Activated B cell treated with CpG ODN at 0.5 μM for 24 hours (primary cell): ENCODE results near the gene HACD2. TPM values are rescaled to one million over a fixed set of nuclear protein-coding genes. Genes with fewer than 3 reads are reported as not detected.

Source experiments
- ATAC-seq: fragments of 200-7000 bp; cut with Tn5 transposase; one replicate; pipeline ENCODE4 v1.10.0; 2021; ENCODE audit warnings: low read depth, mild to moderate bottlenecking, moderate library complexity
- CTCF ChIA-PET: fragments of 350-600 bp; sonication (Branson Sonifier 250); formaldehyde crosslinking; loops from one replicate; lab custom pipeline; 2021; ENCODE audit warnings: antibody characterized with exemption; lab: Charles Lee
- POLR2A ChIA-PET: fragments of 350-600 bp; sonication (Branson Sonifier 250); formaldehyde crosslinking; loops from one replicate; lab custom pipeline; 2021; ENCODE audit warnings: antibody characterized with exemption; lab: Charles Lee
- DNase-seq: peaks from one replicate; pipeline ENCODE4 v3.0.0; 2022
- H3K27ac Mint-ChIP-seq: one replicate; pipeline ENCODE4 v1.8.0; 2020; ENCODE audit warnings: mixed read lengths
- H3K27me3 Mint-ChIP-seq: one replicate; pipeline ENCODE4 v1.8.0; 2021; ENCODE audit warnings: mixed read lengths
- H3K36me3 Mint-ChIP-seq: one replicate; pipeline ENCODE4 v1.8.0; 2021; ENCODE audit warnings: low read depth, mixed read lengths
- H3K4me1 Mint-ChIP-seq: one replicate; pipeline ENCODE4 v1.8.0; 2021; ENCODE audit warnings: mixed read lengths
- H3K4me3 Mint-ChIP-seq: one replicate; pipeline ENCODE4 v1.8.0; 2020; ENCODE audit warnings: mild to moderate bottlenecking, mixed read lengths
- H3K9me3 Mint-ChIP-seq: one replicate; pipeline ENCODE4 v1.8.0; 2020; ENCODE audit warnings: mixed read lengths
- intact Hi-C: fragments of 100-400 bp; cut with micrococcal nuclease; formaldehyde crosslinking; loops from one replicate; pipeline ENCODE4 v1.15.1; 2024
- total RNA-seq: library from RNA; stranded (reverse); gene quantifications from 2 replicates; pipeline ENCODE4 v1.2.3, GENCODE V29; 2022
- TF ChIP-seq, protein P1 (sequence below): fragments of 200-600 bp; IDR thresholded peaks from one replicate; pipeline ENCODE4 v1.8.0; 2022; ENCODE audit warnings: antibody characterized with exemption, mild to moderate bottlenecking

Gene HACD2
- total RNA-seq, 1 donor from 2014 or later: 32.9 TPM

DNA sequence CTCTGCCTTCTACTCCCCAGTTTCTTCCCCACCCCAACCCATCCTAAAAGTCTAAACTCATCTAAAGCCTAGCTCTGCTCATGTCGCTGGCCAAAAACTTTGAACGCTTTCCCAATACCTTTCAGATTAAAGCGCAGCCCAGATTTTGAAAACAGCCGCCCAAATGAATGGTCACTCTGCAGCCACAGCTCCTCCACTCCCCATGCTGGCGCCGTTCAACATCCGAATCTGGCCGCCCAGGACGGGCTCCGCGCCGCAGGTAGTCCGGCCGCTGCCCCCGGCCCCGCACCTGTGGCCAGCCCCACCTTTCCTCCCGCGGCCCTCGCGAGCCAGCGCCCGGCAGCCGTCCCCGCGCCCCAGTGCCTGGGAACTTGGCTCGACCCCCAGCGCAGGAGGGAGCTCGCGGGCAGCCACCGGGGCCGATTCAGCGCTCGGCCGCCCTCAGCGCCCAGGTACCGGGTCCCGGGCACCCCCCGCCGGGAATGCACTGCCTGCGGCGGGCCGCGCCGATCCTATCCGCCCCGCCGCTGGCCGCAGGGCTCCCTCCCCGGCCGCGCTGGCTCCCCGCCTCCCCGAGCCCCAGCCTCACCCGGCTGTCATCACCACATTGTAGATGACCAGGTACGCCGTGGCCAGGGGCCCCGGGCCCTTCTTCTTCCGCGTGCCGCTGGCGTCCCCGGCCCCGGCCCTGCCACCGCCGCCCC is 417 bp downstream of the HACD2 start:
- ATAC-seq (peak; percentile 25), DNase-seq (no peak)
- Mint-ChIP-seq H3K9me3 (peaks cover 5% of the 10 kb centered on the region), H3K4me1 (peaks cover 25% of the 10 kb centered on the region), H3K36me3 (peaks cover 42% of the 10 kb centered on the region), H3K27me3 (no peaks in the 10 kb centered on the region), H3K27ac (peak overlapping the region; percentile 82), H3K4me3 (no peak overlapping the region)
- ChIA-PET CTCF (interaction anchor here (1.5 kb wide), 1 partner anchor 26 kb away, joined by 3 read pairs; no protein-coding TSS in a partner anchor), POLR2A (interaction anchor here (0.8 to 2.4 kb wide), 4 partner anchors 8 to 61 kb away, joined by 3 to 13 read pairs (median 4); no protein-coding TSS in a partner anchor)
- intact Hi-C loops: loop anchor here (2.0 to 10.0 kb wide), 7 partner anchors 58 to 1920 kb away; partner anchors contain the start of genes CCDC14, GOLGB1, HCLS1 and HEG1
- TF ChIP-seq, protein P1, sequence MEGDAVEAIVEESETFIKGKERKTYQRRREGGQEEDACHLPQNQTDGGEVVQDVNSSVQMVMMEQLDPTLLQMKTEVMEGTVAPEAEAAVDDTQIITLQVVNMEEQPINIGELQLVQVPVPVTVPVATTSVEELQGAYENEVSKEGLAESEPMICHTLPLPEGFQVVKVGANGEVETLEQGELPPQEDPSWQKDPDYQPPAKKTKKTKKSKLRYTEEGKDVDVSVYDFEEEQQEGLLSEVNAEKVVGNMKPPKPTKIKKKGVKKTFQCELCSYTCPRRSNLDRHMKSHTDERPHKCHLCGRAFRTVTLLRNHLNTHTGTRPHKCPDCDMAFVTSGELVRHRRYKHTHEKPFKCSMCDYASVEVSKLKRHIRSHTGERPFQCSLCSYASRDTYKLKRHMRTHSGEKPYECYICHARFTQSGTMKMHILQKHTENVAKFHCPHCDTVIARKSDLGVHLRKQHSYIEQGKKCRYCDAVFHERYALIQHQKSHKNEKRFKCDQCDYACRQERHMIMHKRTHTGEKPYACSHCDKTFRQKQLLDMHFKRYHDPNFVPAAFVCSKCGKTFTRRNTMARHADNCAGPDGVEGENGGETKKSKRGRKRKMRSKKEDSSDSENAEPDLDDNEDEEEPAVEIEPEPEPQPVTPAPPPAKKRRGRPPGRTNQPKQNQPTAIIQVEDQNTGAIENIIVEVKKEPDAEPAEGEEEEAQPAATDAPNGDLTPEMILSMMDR: no peak

DNA sequence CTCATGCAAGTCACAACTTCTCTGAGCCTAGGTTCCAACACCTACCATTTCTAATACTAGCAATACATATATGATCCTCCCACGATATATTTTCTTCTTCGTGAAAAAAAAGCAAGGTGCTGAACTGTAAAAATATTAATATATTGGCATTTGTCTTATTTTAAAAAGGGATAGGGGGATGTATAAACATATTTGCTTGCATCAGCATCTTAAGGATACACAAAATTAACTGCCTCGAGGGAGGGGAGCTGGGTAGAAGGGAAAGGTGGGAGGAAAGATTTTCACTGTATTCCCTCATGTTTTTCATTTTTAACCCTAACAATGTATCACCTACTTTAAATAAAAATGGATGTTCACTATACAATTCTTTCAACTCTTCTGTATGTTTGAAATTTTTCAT is 1.3 kb downstream of the HACD2 start:
- TF ChIP-seq, protein P1: no peak
- ATAC-seq: no peak
- intact Hi-C loops: loop anchor here (10.0 kb wide), 6 partner anchors 381 to 1919 kb away; partner anchors contain the start of genes CCDC14, GOLGB1, HCLS1 and HEG1
- POLR2A ChIA-PET: interaction anchor here (0.8 to 1.0 kb wide), 2 partner anchors 22 to 61 kb away, joined by 3 to 4 read pairs; no protein-coding TSS in a partner anchor
- Mint-ChIP-seq H3K4me1 (peaks cover 27% of the 10 kb centered on the region), H3K27ac (peak overlapping the region; percentile 41), H3K9me3 (peaks cover 3% of the 10 kb centered on the region), H3K27me3 (no peaks in the 10 kb centered on the region), H3K4me3 (no peak overlapping the region), H3K36me3 (peaks cover 39% of the 10 kb centered on the region)
- DNase-seq: no peak
- CTCF ChIA-PET: interaction anchor here (1.5 kb wide), 1 partner anchor 25 kb away, joined by 3 read pairs; no protein-coding TSS in a partner anchor

DNA sequence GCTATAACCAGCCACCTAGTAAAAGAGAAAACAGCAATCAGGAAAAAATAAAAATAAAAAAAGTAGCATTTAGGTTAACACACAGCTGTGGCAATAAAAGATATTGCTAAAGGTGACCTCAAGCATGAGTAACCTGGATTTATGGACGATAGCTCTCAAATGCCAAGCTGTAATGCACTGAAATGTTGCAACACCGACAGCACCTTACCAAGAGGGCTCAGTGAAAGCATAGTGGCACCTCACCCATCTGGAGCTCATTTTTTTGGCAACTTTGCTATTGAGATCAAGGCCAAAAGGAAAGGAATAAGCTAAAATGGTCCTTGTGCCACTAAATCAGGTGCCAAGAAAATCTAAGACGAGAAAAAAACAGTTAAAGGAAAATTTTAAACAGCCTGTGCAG is 2.5 kb downstream of the HACD2 start:
- TF ChIP-seq, protein P1: no peak
- peaks cover 45% of the 10 kb centered on the region for H3K36me3 Mint-ChIP-seq
- no peaks in the 10 kb centered on the region for H3K9me3 Mint-ChIP-seq
- H3K27me3 Mint-ChIP-seq: no peaks in the 10 kb centered on the region
- ChIA-PET POLR2A (interaction anchor here (0.5 kb wide), 1 partner anchor 23 kb away, joined by 3 read pairs; no protein-coding TSS in a partner anchor), CTCF (no interaction called here)
- H3K4me3 Mint-ChIP-seq: no peak overlapping the region
- intact Hi-C loops: loop anchor here (10.0 kb wide), 6 partner anchors 382 to 1918 kb away; partner anchors contain the start of genes CCDC14, GOLGB1, HCLS1 and HEG1
- no peak for ATAC-seq
- H3K4me1 Mint-ChIP-seq: peaks cover 33% of the 10 kb centered on the region
- DNase-seq: no peak
- no peak overlapping the region for H3K27ac Mint-ChIP-seq

DNA sequence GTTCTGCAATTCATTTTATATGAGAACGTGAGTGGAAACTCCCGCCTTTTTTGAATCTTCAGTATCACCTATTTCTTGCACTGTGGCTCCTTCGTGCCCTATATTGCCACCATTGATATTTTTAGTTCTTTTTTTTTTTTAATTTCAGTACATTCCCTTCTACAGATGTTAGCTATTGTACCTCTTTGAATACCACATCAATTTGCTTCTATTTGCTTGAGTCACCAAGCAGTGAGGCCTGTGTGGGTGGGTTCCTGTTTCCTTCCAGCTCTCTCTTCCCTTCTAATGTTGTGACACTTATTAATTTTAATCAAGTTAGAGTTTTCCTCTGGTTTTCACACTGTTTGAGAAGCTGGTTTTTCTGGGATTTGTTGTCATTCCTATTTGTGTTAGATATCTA is 8.7 kb downstream of the HACD2 start:
- H3K36me3 Mint-ChIP-seq: peaks cover 44% of the 10 kb centered on the region
- H3K27ac Mint-ChIP-seq: peak overlapping the region; percentile 73
- ATAC-seq (peak; percentile 96), DNase-seq (no peak)
- no peaks in the 10 kb centered on the region for H3K9me3 Mint-ChIP-seq
- H3K4me1 Mint-ChIP-seq: peaks cover 53% of the 10 kb centered on the region
- CTCF ChIA-PET: interaction anchor here (0.9 to 1.4 kb wide), 4 partner anchors 12 to 17 kb away, joined by 3 to 6 read pairs (median 4); no protein-coding TSS in a partner anchor
- peak overlapping the region; percentile 44 for H3K4me3 Mint-ChIP-seq
- no peaks in the 10 kb centered on the region for H3K27me3 Mint-ChIP-seq
- POLR2A ChIA-PET: interaction anchor here (0.9 to 1.5 kb wide), 3 partner anchors 9 to 1915 kb away, joined by 3 to 13 read pairs (median 4); partner anchors contain the start of genes HACD2, HCLS1 and WDR5B
- TF ChIP-seq, protein P1: no peak
- intact Hi-C loops: loop anchor here (1.0 kb wide), 1 partner anchor 9 kb away; the partner anchor contains the start of gene HACD2
